Measurements from ENCODE around the gene ITGB4.
A peak's percentile ranks its signal among the peaks of the same experiment; 100 is the strongest.
"Not testable (repeated sequence)": the region's sequence is repeated elsewhere in the genome, so short reads cannot be mapped to it uniquely, and the experiment has no call there.

ITGB4 gene

GRCh38 chr17:75753514-75754377 lies 32.5 kb downstream of the ITGB4 start:
- peak; percentile 51 for DNase-seq (ENCODE audit: low spot score)

- no peak for DNase-seq (ENCODE audit: low spot score)
These were observed 33.3 kb downstream of the ITGB4 start for GRCh38 chr17:75754378-75755204.

DNA sequence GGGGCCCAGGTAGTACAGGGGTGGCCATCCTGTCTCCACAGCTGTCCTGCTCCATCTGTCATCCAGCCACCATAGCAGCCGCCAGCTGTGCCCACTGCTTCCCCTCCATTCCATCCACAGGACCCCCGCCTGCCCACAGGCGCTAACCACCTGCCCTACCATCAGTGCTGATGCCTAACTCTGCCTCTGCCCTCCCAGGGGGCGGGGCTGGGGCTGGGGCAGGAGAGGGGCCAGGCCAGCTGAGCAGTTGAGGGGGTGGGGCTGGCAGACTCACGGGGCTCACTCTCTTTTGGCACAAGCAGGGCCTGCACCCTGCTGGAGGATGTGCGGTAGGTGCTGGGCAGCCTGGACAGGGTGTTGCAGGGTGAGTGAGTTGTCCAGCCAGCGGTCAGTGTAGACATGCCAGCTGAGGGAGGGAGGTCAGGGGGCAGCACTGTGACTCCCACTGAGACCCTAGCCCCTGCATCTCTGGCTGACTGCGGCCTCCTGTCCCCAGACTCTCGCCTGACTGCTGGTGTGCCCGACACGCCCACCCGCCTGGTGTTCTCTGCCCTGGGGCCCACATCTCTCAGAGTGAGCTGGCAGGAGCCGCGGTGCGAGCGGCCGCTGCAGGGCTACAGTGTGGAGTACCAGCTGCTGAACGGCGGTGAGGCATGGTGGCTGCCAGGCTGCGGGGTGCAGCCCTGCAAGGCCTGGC lies 34.1 kb downstream of the ITGB4 start:
- no peak for DNase-seq (ENCODE audit: low spot score)

- no peak for DNase-seq (ENCODE audit: low spot score)
These were observed 34.7 kb downstream of the ITGB4 start for GRCh38 chr17:75755990-75756389.

DNA sequence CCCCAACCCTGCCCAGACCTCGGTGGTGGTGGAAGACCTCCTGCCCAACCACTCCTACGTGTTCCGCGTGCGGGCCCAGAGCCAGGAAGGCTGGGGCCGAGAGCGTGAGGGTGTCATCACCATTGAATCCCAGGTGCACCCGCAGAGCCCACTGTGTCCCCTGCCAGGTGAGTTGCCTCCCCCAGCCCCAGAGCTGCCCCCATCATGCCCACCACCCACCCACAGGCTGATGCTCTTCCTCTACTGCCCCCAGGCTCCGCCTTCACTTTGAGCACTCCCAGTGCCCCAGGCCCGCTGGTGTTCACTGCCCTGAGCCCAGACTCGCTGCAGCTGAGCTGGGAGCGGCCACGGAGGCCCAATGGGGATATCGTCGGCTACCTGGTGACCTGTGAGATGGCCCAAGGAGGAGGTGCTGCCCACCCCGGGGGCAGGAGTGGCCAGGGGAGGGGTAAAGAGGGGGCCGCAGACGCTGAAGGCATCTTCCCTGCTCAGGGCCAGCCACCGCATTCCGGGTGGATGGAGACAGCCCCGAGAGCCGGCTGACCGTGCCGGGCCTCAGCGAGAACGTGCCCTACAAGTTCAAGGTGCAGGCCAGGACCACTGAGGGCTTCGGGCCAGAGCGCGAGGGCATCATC lies 35.3 kb downstream of the ITGB4 start:
- no peak for DNase-seq (ENCODE audit: low spot score)

GRCh38 chr17:75757086-75757681 lies 35.9 kb downstream of the ITGB4 start:
- DNase-seq (ENCODE audit: low spot score) = no peak

GRCh38 chr17:75758131-75758905 lies 37.1 kb downstream of the ITGB4 start:
- no peak for DNase-seq (ENCODE audit: low spot score)

DNA sequence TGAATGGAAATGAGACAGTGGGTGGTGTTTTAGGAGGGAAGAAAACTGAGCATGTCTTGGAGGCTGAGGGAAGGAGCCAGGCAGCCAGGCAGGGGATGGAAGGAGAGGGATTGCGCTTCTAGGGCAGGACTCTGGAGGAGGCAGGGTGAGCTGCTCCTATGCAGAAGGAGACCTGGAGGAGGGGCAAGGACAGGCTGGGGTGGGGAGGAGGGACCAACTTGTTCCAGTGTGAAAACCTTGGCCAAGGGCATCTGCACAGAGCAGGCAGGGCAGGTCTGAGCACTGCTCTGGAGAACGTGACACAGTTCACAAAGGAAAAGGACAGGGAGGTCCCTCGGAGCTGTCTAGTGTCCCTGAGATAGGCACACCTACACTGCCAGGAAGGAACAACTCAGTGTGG lies 38.2 kb downstream of the ITGB4 start:
- no peak for DNase-seq (ENCODE audit: low spot score)

- DNase-seq (ENCODE audit: low spot score) = not testable (repeated sequence)
These were observed 38.9 kb downstream of the ITGB4 start for GRCh38 chr17:75759978-75760640.

- no peak for DNase-seq (ENCODE audit: low spot score)
These were observed 41.4 kb downstream of the ITGB4 start for GRCh38 chr17:75762513-75763268.

DNA sequence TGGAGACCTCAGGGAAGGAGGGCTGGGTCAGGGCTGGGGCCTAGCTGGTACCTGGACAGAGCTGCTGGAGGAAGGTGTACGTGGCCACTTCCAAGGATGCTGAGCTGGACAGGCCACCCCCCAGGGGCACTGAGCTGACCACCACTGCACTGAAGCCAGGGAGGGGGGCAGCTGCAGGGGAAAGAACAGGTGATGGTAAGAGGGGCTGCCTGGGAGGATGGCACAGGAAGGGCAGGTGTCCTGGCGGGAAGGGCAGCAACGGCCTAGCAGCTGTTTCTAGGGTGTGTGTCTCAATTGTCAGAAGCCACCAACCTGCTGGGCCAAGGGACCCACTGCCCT lies 42.0 kb downstream of the ITGB4 start:
- no peak for DNase-seq (ENCODE audit: low spot score)

- DNase-seq (ENCODE audit: low spot score) = no peak
These were observed 42.6 kb downstream of the ITGB4 start for GRCh38 chr17:75763613-75764416.

DNA sequence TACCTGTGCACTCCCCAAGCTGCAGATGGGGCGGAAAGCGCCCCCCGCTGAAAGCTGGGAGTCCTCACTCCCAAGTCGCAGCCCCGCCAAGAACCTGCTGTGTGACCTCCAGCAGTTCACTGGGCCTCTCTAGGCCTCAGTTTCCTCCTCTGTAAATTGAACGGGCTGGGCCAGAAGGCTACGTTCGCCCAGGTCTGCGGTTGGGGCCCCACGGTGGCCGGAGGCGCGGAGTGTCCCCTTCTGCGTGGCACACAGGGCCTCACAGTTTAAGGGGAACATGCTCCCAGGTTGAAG lies 43.1 kb downstream of the ITGB4 start:
- no peak for DNase-seq (ENCODE audit: low spot score)

GRCh38 chr17:75764711-75765421 lies 43.6 kb downstream of the ITGB4 start, which contains the start of gene GALK1:
Gene GALK1 (minus strand): TSS chr17:75765192. CDS start chr17:75765136, 56 bp downstream.
- DNase-seq (ENCODE audit: low spot score) = peak; percentile 63

GRCh38 chr17:75765981-75766380 lies 44.7 kb downstream of the ITGB4 start:
- DNase-seq (ENCODE audit: low spot score) = no peak

- no peak for DNase-seq (ENCODE audit: low spot score)
These were observed 46.6 kb downstream of the ITGB4 start for GRCh38 chr17:75767881-75768280.

- DNase-seq (ENCODE audit: low spot score) = no peak
These were observed 48.3 kb downstream of the ITGB4 start for GRCh38 chr17:75769536-75769935.
